K562 (cell line): Measurements from ENCODE around the gene DCAKD. TPM values are rescaled to one million over a fixed set of nuclear protein-coding genes. Genes with fewer than 3 reads are reported as not detected.

Experiments used
- ARHGAP35 ChIP-seq: fragments of 450-650 bp; IDR thresholded peaks from 2 replicates; pipeline ENCODE4 v1.6.1; 2018; ENCODE audit not compliant: partially characterized antibody
- BMI1 ChIP-seq: fragments of 150-350 bp; IDR thresholded peaks from 2 replicates; pipeline ENCODE4 v1.6.1; 2014; ENCODE audit warnings: low read length
- CC2D1A ChIP-seq: fragments of 450-650 bp; IDR thresholded peaks from 2 replicates; pipeline ENCODE4 v1.6.1; 2017; ENCODE audit warnings: mild to moderate bottlenecking
- CEBPG ChIP-seq, 3 experiments: fragments of 200-800 bp in 1 of 3; sonication (Bioruptor generic) in 1 of 3; sonication (generic) in 1 of 3; formaldehyde crosslinking in 1 of 3; IDR thresholded peaks in 2 of 3; conservative IDR thresholded peaks in 1 of 3; 2 replicates each; pipeline versions ENCODE4 v1.6.1 to v1.8.0; 2016 to 2022; ENCODE audit warnings: missing compliant biosample characterization in 2 of 3, missing genetic modification characterization in 2 of 3, mild to moderate bottlenecking in 1 of 3, missing genetic modification reagents in 1 of 3
- CLOCK ChIP-seq: fragments of 250-450 bp; sonication (Bioruptor Pico); IDR thresholded peaks from 2 replicates; pipeline ENCODE4 v1.4.0; 2020; ENCODE audit warnings: mild to moderate bottlenecking, moderate library complexity, borderline replicate concordance
- FOXJ3 ChIP-seq: sonication (generic); formaldehyde crosslinking; IDR thresholded peaks from 2 replicates; pipeline ENCODE4 v1.4.0; 2020; ENCODE audit warnings: mild to moderate bottlenecking, missing genetic modification reagents
- NCOA2 ChIP-seq, 2 experiments: fragments of 450-650 bp; IDR thresholded peaks; 2 replicates each; pipeline ENCODE4 v1.6.1; 2018; ENCODE audit warnings: mild to moderate bottlenecking in 2 of 2, moderate library complexity in 1 of 2; ENCODE audit not compliant: partially characterized antibody in 2 of 2
- NFATC3 ChIP-seq: fragments of 450-650 bp; IDR thresholded peaks from 2 replicates; pipeline ENCODE4 v1.6.1; 2017; ENCODE audit warnings: mild to moderate bottlenecking
- NFYB ChIP-seq: IDR thresholded peaks from 2 replicates; pipeline ENCODE4 v1.6.1; 2011; ENCODE audit warnings: mild to moderate bottlenecking, moderate library complexity; ENCODE audit not compliant: insufficient read length; ENCODE audit errors: extremely low read depth
- NR3C1 ChIP-seq: sonication (generic); formaldehyde crosslinking; IDR thresholded peaks from 2 replicates; pipeline ENCODE4 v1.8.1; 2022; ENCODE audit warnings: missing genetic modification reagents
- PHB2 ChIP-seq: fragments of 450-650 bp; IDR thresholded peaks from 2 replicates; pipeline ENCODE4 v1.6.1; 2017; ENCODE audit warnings: low read depth
- PHF21A ChIP-seq: fragments of 450-650 bp; IDR thresholded peaks from 2 replicates; pipeline ENCODE4 v1.6.1; 2017; ENCODE audit warnings: low read depth, borderline replicate concordance
- PHTF2 ChIP-seq: fragments of 250-450 bp; sonication (Bioruptor Pico); IDR thresholded peaks from 2 replicates; pipeline ENCODE4 v1.5.0; 2021; ENCODE audit warnings: mild to moderate bottlenecking
- PTRF ChIP-seq: fragments of 450-650 bp; IDR thresholded peaks from 2 replicates; pipeline ENCODE4 v1.6.1; 2016; ENCODE audit warnings: mild to moderate bottlenecking, missing genetic modification characterization, missing compliant biosample characterization
- TBP ChIP-seq: optimal IDR thresholded peaks from 2 replicates; pipeline ENCODE3; 2011; ENCODE audit warnings: low read depth, low read length, improper control_type of control experiment
- TEAD1 ChIP-seq, 2 experiments: fragments of 450-650 bp in 1 of 2; sonication (generic) in 1 of 2; formaldehyde crosslinking; IDR thresholded peaks; 2 replicates each; pipeline versions ENCODE4 v1.4.0 to v1.8.0; 2020 to 2022; ENCODE audit warnings: mild to moderate bottlenecking in 2 of 2, missing genetic modification reagents in 1 of 2
- WHSC1 ChIP-seq: IDR thresholded peaks from one replicate; pipeline ENCODE4 v1.6.1; 2012; ENCODE audit warnings: low read length, control low read depth, inconsistent platforms
- ZBTB1 ChIP-seq: sonication (generic); formaldehyde crosslinking; IDR thresholded peaks from 2 replicates; pipeline ENCODE4 v1.8.1; 2023; ENCODE audit warnings: missing genetic modification reagents, low read depth, mild to moderate bottlenecking, borderline replicate concordance
- ZBTB34 ChIP-seq: fragments of 250-450 bp; sonication (Bioruptor Pico); IDR thresholded peaks from 2 replicates; pipeline ENCODE4 v1.8.0; 2021; ENCODE audit warnings: mild to moderate bottlenecking, moderate library complexity
- ZNF274 ChIP-seq: IDR thresholded peaks from 2 replicates; pipeline ENCODE4 v1.6.1; 2011; ENCODE audit warnings: low read depth, mild to moderate bottlenecking, low read length, moderate library complexity, borderline replicate concordance
- ZNF408 ChIP-seq: fragments of 250-450 bp; sonication (Bioruptor Pico); IDR thresholded peaks from 2 replicates; pipeline ENCODE4 v1.4.0; 2020; ENCODE audit warnings: low read depth, mild to moderate bottlenecking, moderate library complexity
- ZNF551 ChIP-seq: fragments of 250-450 bp; sonication (Bioruptor Pico); IDR thresholded peaks from 2 replicates; pipeline ENCODE4 v1.5.0; 2021; ENCODE audit warnings: mild to moderate bottlenecking, moderate library complexity
- polyA plus RNA-seq, 8 experiments: library from polyadenylated mRNA; depleted of rRNA in 4 of 8; stranded (reverse) in 5 of 8; unstranded in 3 of 8; fragments of >200 nt; fragmentation: Nextera tagmentation in 2 of 8; fragmentation: Illumina TruSeq in 1 of 8; extraction: Ambion mirVana in 2 of 8; extraction: Trizol in 1 of 8; gene quantifications; 2 replicates each; pipeline versions ENCODE4 v1.2.1 to v1.2.3, GENCODE V29; 2011 to 2014; ENCODE audit warnings: inconsistent platforms in 1 of 8, missing spikeins in 1 of 8
- total RNA-seq, 7 experiments: library from RNA; depleted of rRNA in 6 of 7; stranded (reverse); fragments of >200 nt in 6 of 7; fragmentation: Illumina TruSeq in 2 of 7; extraction: Trizol in 2 of 7; gene quantifications; 2 replicates each; pipeline versions ENCODE4 v1.2.1 to v1.2.3, GENCODE V29; 2011 to 2021; ENCODE audit warnings: low replicate concordance in 1 of 7

Gene DCAKD
- total and polyA plus RNA-seq, 9 of the 15 experiments (the other 6 are each of a cell fraction or from before 2014, with no cell fraction given): 7.9 to 35.5 (median 21.4) TPM

DNA sequence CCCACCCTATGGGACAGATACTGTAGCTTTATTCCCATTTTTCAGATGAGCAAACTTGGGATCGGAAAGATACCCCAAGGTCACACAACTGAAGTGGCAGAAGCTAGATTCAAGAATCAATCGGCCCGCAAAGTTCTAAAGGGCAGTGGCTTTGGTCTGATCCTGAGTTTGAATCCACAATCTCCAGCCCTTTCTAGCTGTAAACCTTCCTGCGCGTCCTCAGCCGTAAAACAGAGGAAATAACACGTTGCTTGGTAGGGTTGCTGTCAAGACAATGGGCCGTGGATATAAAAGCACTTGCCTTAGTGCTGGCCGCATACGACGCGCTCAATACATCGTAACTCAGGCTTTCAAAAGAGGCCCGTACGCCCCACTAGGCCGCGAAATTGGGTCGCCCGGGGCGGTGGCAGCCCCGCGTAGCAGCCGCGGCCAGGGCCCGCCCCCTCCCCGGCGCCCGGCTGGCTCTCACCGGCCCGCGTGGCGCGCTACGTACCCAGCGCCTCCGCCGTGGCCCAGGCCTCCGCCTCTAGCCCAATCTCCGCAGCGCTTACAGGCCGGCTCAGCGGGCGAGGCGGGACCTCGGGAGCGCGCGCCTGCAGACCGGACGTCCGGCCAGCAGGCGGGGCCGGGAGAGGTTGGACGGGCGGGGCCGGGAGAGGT is at the start of gene DCAKD (continued):
- TF ChIP-seq ZBTB34 (CRISPR knock-in tag): no peak
- TF ChIP-seq PHF21A: no peak
- peak in 1 of 2 experiments; percentile 71; a peak in 1 of 4 replicates for TF ChIP-seq TEAD1 (CRISPR knock-in tag; IDR thresholded peaks at IDR 0.05)
- TF ChIP-seq PHB2: no peak
- no peak for TF ChIP-seq ZNF408 (CRISPR knock-in tag)
- TF ChIP-seq WHSC1: no peak
- no peak for TF ChIP-seq NCOA2 (IDR thresholded peaks at IDR 0.05; ENCODE audit: partially characterized antibody in 2 of 2)
- TF ChIP-seq NR3C1 (CRISPR knock-in tag): no peak
- no peak for TF ChIP-seq FOXJ3 (CRISPR knock-in tag)
- TF ChIP-seq ZNF551: no peak
- no peak for TF ChIP-seq PHTF2 (CRISPR knock-in tag)
- no peak for TF ChIP-seq CLOCK (CRISPR knock-in tag)
- TF ChIP-seq ZBTB1 (CRISPR knock-in tag): no peak
- TF ChIP-seq CEBPG (CRISPR knock-in tag; IDR thresholded peaks at IDR 0.05): no peak
- TF ChIP-seq CEBPG (tag; conservative IDR thresholded peaks at IDR 0.05 in 1 of 2, IDR thresholded peaks at IDR 0.05 in 1 of 2): no peak
- no peak for TF ChIP-seq ARHGAP35
- no peak for TF ChIP-seq PTRF
- TF ChIP-seq NFYB: no peak
- TF ChIP-seq ZNF274: no peak
- TF ChIP-seq CC2D1A: no peak
- no peak for TF ChIP-seq BMI1
- 0 out of 2 replicates have a peak, but pooled peaks have one; percentile 46 for TF ChIP-seq NFATC3
- TF ChIP-seq TBP: peak; percentile 36
